NCI-H2227 treated with DMSO at 0.1 percent for 48 hours (cell line): ENCODE data around the gene RUBCNL.
"Not testable (repeated sequence)": the region's sequence is repeated elsewhere in the genome, so short reads cannot be mapped to it uniquely, and the experiment has no call there.

Source experiments
- DNase-seq: peaks from one replicate; lab custom pipeline; 2025; lab: John Stamatoyannopoulos, UW

The RUBCNL gene, protein sequence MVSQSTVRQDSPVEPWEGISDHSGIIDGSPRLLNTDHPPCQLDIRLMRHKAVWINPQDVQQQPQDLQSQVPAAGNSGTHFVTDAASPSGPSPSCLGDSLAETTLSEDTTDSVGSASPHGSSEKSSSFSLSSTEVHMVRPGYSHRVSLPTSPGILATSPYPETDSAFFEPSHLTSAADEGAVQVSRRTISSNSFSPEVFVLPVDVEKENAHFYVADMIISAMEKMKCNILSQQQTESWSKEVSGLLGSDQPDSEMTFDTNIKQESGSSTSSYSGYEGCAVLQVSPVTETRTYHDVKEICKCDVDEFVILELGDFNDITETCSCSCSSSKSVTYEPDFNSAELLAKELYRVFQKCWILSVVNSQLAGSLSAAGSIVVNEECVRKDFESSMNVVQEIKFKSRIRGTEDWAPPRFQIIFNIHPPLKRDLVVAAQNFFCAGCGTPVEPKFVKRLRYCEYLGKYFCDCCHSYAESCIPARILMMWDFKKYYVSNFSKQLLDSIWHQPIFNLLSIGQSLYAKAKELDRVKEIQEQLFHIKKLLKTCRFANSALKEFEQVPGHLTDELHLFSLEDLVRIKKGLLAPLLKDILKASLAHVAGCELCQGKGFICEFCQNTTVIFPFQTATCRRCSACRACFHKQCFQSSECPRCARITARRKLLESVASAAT

DNA sequence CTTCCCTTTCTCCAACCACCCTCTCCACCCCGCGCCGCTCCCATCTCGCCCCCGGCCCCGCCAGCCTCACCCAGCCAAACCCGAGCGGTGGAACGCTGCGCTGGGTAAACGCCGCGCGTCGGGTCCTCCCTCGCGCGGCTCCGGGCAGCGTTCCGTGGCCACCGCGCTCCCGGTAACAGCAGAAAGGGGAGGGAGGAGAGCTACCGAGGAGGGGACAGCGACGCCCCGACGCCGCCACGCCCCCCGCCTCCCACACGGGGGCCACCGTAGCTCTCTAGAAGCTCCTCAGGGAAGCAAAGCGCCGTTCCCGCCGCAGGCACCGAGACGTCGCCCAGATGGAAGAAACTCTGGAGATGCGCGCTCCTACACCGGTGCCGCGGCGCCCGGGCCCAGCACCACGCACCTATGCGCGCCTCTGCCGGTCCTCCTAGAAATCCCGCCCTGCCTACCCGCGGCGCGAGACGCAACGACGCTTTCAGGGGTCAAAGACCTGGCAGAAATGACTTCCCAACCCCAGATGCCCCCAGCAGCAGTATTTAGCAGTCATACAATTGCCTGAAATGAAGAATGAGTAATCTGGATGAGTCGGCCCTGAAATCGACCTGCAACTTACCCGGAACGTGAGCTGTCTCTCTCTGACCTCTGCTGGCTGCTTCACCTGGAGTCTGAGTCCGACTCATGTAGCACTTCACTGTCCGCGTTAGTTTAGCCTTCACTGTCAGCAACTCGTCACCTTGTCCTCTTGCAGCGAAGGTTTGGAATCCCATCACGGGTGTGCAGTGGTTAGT, at the start of gene RUBCNL:
Gene RUBCNL (minus strand): TSS at position 189 of the 788 bp plus-strand sequence. CDS start 14,777 bp downstream, outside the sequence.
- DNase-seq: no peak

DNA sequence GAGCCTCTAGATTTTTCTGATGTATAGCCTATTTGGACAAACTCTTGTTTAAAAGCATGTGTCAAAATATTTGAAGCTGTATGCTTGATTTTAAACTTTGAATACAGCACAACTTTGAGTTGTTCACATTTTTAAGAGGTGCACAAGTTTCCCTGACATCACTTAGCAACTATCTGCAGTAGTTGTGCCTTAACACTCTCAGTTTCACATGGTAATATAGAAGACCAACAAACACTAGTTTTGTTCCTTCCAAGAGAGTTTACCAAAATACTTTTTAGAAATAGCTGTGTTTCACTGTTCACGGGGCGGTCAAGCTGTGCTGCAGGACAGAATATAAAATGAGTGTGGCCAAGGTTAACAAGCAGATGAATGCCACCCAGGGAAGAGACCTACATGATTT, 42.5 kb upstream of the RUBCNL start:
- DNase-seq: not testable (repeated sequence)

DNA sequence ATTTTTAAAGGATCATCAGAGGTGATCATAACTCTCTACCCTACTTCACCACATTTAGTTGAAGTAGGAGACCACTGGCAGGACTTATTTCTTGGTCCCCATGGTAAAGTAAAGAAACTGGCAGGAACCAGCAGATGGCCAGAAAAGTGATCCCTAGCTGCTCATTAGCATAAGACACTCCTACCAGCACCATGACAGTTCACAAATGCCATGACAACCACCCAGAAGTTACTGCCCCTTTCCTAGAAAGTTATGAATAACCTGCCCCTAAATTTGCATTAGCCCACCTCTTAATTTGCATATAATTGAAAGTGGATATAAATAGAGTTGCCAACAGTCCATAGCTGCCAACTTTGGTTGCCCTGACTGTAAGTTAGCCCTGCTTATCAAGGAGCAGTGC, 18.4 kb upstream of the RUBCNL start:
- DNase-seq: no peak

DNA sequence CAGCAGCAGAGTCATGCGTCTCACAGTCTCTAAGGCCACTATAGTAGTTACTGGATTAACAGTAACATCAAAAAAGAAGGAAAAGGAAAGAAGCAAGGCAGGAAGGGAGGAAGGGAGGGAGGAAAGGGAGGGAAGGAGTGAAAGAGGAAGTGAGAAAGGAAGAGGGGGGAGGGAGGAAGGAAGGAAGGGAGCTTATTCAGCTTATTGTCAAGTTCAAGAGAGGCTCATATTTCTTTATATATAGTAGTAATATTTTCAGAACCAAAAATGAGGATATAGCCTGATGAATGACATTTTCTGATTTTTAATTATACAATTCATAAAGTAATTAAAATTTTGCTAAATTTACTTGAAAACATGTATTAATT, 17.7 kb upstream of the RUBCNL start:
- DNase-seq: no peak

DNA sequence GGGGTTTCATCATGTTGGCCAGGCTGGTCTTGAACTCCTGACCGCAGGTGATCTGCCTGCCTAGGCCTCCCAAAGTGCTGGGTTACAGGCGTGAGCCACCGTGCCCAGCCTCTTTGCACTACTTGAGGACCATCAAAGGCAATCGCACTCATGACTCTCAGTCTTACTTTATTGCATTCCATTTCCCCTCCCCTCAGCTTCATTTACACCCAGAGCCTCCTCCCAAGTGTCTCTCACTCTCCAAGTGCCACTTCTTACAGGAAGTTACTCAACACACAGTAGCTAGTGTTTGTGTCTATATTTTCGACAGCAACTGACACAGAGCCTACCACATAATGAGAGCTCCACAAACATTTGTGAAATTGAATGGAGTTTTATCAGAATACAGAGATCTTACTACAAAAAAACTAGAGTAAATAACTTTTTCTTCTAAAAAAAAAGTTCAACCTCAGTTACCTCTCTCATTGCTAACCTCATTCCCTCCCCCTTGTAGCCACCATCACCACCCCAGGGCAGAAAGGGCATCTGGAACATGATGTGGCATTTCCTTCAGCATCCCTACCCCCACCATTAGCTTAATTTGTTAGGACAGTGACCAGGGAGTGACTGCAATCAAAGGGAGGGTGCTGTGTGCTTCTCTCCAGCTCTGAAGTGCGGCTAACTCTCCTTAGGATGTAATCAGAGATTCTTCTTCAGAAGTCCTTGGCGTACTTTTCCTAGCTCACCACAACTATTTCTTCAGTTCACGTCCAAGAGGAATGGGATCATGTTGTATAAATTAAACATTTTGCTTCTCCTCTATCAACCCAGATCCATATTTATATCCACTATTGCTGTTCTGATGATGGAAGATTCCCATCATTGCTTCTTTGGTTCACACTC, 17.0 kb upstream of the RUBCNL start:
- DNase-seq: no peak

DNA sequence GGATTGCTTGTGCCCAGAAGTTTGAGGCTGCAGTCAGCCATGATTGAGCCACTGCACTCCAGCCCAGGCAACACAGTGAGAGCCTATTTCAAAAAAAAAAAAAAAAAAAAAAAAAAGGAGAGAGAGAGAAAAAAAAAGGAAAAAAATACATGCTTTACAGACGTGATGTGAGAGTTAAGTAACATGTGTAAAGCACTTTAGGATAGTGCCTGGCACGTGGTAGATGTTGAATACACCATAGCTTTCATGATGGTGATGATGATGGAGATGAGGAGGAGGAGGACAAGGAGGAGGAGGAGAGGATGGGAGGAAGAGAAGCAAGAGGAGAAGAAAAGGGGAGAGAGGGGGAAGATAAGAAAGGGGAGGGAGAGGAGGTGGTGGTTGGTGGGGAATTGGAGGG, 15.1 kb upstream of the RUBCNL start:
- DNase-seq: no peak

DNA sequence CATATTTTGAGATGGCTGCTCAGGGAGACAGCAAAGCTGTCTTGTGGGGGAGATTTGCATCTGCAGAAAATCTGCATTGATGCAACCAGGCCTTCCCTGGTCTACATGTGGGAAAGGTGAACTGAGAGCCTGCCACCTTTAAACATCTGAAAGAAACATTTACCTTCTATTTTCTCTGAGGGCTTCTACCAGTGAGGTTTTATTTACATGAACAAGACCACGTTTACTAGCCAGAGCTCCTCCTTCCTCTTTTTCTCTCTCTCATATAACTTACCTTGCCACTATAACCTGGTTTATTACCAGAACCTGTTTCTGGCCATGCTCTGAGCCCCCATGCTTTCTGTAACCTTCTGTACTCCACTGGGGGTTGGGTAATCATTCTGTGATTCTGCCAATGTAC, 14.4 kb upstream of the RUBCNL start:
- no peak for DNase-seq

DNA sequence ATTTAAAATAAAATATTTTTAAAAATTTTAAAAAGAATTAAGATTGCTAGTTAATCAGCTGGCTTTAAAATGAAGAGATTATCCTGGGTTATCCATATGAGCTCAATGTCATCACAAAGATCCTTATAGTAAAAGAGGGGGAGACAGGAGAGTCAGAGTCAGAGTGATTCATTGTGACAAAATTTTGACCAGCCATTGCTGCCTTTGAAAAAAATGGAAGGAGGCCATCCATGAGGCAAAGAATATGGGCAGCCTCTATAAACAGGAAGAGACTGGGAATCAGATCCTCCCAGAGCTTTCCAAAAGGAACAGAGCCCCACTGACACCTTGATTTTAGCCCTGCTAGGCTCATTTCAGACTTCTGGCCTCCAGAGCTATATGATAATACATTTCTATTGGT, 9.3 kb upstream of the RUBCNL start:
- no peak for DNase-seq

DNA sequence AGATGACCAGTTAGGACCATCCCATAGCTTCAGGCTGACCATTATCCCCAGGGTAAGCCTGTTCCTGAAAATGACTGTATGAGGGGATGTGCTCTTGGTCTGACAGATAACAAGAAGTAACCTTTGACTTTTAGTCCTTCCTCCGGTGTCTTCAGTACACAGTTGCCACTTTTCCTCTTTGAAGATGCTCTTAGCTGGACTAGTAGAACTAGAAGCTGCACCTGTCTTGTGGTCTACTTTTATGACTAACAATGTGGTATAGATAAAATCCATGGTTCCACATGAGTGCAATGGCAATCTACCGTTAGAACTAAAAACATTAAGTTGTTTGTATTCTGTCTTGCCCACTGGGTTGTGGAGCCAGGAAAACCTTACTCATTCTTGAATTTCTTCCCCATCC, 5.9 kb upstream of the RUBCNL start:
- DNase-seq: no peak

DNA sequence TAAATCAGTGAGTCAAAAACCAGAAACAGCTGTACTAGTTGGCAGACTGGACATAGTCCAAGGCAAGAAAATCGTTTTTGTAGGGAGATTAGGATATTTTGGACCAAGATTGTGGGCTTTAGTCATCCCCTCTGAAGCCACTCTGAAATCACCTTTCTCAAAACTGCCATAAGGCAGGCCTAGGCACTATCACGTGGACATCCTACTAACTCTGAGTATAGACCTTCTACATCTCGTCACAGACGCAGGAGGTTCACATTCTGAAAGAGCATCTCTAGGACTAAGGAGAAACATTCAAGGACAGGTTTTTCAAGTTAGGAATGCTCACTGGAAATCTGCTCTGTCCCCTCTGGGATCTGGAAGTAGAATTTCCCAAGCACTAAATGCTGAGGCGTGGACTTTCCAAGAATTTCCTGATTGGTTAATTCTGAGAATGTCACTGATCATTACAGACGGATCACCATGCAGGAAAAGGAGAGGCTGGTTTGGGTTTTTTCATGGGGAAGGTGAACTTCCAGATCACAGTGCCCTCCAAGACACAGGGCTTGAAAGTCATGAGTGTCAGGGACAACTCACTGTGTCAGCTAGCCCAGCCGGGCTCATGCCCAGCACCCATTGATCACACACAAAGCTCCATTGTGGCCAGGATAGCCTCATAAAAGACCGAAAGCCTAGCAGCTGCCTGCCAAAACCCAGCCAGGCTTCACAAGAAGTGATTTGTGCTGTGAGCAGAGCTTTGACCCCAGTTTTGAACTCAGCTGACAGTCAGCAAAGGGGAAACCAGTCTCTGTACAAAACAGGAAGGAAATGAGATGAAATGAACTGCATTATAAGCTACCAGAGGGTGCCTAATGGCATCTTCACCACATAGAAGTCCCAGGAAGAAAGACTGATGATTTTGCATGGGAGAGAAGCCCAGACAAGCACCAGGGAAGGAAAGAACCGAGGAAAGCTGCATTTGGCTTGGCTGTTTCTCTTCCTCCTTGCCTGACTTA, 2.7 kb upstream of the RUBCNL start:
- DNase-seq: no peak

DNA sequence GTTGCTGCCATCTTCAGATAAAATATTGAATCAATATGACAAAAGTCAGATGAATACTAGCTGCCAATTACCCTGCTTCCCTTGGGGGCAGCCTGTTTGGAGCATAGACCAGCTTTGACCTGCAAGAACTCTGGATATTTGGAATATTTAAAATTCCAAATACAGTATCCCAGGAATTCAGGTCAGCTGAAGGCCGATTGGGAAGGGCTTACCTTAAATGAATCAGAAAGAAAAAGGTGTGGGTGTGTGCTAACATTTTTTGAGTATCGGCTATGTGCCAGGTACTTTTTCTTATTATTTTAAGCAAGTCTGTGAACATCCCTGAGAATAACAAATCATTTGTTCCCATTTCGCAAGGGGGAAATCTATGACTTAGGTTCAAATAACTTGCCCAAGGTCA, 1.8 kb upstream of the RUBCNL start:
- no peak for DNase-seq

DNA sequence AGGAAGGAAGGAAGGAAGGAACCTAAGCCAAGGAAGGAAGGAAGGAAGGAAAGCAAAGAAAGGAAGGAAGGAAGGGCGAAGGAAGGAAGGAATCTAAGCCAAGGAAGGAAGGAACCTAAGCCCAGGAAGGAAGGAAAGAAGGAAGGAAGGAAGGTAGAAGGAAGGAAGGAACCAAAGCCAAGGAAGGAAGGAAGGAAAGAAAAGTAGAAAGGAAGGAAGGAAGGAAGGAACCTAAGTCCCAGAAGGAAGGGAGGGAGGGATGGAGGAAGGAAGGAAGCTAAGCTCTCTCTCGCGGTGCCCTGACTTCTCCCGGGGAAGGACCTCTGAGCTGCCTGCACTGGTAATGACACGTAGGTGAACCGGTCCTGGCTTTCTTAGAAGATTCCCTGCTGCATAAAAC, 1.3 kb upstream of the RUBCNL start:
- no peak for DNase-seq

DNA sequence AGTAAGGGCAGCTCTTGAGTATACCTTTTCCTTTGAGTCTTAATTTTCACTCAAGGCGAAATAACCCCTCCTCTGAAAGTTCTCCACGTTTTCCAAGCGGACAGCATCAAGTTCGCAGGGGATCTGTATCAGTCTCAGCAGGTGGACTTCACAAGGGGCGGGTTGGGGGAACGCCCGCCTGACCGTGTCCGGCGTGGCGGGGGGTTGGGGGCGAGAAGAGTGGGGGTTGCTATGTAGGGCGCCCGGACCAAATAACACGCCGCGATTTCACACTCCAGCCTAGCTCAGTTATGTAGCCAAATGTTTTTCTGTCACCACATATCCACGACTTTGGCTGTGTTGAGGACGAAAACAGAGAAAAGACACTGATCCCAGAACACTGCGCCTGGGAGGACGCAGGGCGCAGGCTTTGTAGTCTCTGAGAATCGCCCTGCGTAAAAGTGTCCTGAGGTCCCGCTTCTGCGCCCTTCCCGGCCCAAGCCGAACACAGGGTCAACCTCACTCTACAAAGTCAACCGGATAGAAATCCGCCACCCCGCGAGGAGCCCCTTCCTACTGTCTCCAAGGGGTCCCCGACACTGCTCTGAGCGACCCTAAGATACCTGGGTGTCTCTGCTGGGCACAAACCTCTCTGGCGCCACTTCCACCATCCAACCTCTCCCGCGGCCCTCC, 524 bp downstream of the RUBCNL start:
- DNase-seq: no peak

DNA sequence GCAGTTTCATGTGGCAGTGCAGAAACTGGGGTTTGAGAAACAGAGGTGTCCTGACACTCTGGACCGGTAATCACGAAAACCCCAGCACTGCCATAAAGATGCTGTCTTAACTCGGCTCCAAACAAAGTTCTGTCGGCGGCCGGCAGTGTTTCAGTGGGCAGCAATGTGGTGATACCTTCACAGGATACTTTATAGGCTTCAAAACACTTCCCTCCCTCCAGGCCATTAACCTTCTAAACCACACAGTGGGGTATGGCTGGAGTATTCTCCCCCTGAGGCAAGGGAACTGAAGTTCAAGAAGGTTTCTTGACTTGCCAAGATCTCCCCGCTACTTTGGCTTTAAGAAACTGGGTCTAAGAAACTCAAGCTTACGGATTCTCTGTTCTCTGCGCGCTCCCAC, 1.1 kb downstream of the RUBCNL start:
- no peak for DNase-seq

DNA sequence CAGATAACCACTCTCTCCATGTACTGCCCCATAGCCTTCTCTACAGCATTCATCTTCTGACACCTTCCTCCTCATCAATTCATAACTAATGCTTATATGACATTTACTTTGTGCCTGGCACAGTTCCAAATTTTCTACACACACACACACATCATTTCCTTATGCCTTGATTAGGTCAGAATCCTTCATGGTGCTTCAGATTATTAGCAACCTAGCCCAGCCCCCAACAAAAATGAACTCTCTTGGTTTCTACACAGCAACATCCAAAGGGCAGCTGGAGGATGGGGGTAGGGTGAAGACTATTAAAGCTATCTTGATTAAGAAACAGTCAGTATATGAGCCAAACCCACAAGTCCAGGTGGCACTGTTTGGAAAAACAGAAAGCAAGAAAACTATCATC, 3.7 kb downstream of the RUBCNL start:
- DNase-seq: no peak

DNA sequence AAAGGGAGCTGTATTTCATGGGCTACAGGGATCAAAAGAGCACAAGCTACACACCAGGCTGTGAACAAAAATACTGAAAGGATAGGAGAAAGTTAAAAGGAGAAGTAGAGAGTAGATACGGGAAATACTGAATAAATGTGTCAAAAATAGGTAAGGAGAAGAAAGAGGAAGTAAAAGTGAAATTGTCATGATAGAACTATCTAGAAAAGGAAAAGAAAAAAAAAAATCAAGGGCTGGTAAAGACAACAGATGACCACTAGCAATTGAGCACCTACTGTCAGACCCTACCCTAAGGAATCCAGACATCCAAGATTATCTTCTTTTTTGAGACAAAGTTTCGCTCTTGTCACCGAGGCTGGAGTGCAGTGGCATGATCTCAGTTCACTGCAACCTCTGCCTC, 4.8 kb downstream of the RUBCNL start:
- no peak for DNase-seq

DNA sequence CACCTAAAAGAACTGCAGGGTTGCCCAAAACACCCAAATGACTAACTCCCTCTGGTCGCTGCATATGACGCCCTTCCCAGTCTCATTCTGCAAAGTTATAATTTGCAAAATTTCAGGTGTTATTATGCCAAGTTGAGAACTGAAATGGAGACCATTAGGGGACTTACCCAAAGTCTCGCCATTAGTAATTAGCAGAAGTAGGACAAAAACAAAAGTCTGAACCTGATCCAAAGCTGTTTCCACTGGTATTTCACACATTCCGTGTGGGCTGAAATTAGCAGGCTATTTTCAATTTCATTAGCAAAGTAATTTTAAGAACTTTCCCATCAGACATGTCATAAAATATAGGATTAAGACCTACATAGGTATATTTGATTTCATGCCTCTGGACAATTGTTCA, 6.8 kb downstream of the RUBCNL start:
- DNase-seq: no peak

DNA sequence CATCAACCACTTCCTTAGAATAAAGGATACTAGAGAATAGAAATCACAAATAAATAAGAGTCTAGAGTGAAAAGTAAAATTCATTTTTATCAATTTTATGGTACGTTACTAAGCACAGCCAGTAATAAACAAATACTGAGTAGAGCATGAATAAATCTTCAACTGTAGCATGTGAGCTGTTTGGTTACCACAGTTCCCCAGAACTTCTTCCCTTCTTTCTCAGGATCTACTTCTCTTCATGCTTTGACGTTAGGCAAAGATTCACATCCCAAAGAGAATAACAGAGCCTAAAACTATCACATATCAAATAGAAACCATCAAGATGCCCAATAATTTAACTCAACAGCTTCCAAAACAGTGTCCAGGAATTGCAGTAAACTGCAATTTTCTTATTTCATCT, 7.4 kb downstream of the RUBCNL start:
- DNase-seq: no peak

DNA sequence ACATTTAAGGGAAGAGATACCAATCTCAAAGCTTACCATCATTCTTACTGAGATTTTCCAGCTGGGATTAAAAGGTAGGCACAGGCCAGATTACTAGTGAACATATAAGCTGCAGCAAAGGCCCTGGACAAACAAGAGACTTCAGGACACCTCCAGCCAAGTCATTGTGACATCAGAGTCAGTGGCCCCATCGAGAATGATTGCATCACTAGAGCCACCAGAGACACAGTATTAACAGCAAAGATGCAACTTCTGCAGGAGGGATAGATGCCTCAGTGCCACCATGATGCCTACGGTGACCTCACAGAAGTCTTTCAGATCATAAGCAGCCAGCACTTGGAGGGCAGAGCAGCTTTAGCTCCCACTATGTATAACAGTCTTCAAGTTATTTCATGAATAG, 8.6 kb downstream of the RUBCNL start:
- no peak for DNase-seq

DNA sequence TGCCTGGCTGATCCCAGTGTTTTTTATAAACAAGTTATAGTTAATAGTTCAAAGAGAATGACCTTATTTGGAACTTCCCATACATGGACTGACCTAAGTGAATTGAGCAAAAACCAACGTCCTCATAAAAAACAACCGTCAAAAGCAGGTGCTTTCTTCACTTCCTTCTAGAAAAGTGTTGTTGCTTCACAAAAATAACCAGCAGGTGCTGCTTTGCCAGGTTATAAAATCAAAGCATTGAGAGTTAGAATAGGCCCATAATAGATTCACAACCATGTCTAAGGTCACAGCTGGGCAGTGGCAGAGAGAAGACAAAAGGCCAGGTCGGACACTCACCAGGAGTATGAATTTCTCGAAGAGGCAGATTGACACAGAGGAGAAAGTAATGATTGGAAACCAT, 9.5 kb downstream of the RUBCNL start:
- DNase-seq: no peak
